GM12878 (cell line): Measurements from ENCODE around the gene MOGAT1. TPM values are rescaled to one million over a fixed set of nuclear protein-coding genes. Genes with fewer than 3 reads are reported as not detected.

Experiments
- BCL11A ChIP-seq: IDR thresholded peaks from 2 replicates; pipeline ENCODE4 v1.6.1; 2011; ENCODE audit warnings: low read depth, low read length
- CBX5 ChIP-seq: sonication (generic); IDR thresholded peaks from 2 replicates; pipeline ENCODE4 v1.6.1; 2016; ENCODE audit warnings: low read depth, moderate library complexity, mild to moderate bottlenecking, inconsistent platforms
- CREB1 ChIP-seq: IDR thresholded peaks from 2 replicates; pipeline ENCODE4 v1.6.1; 2012; ENCODE audit warnings: low read depth, mild to moderate bottlenecking, inconsistent platforms
- CREM ChIP-seq: IDR thresholded peaks from 2 replicates; pipeline ENCODE4 v1.6.1; 2014; ENCODE audit warnings: antibody characterized with exemption, low read depth
- EED ChIP-seq: sonication (generic); IDR thresholded peaks from 2 replicates; pipeline ENCODE4 v1.6.1; 2016; ENCODE audit warnings: antibody characterized with exemption, low read depth
- EGR1 ChIP-seq, 2 experiments: IDR thresholded peaks; 1 replicate in 1 of 2; 2 replicates in 1 of 2; pipeline ENCODE4 v1.6.1; 2011 to 2012; ENCODE audit warnings: low read depth in 2 of 2, low read length in 2 of 2, borderline replicate concordance in 1 of 2, mild to moderate bottlenecking in 1 of 2, moderate library complexity in 1 of 2
- EP300 ChIP-seq, 2 experiments: fragments of 150-350 bp in 1 of 2; IDR thresholded peaks; 2 replicates each; pipeline ENCODE4 v1.6.1; 2011 to 2012; ENCODE audit warnings: low read depth in 2 of 2, low read length in 2 of 2, borderline replicate concordance in 1 of 2, improper control_type of control experiment in 1 of 2, inconsistent platforms in 1 of 2; ENCODE audit not compliant: control insufficient read depth in 1 of 2
- ETV6 ChIP-seq, 2 experiments: fragments of 450-650 bp in 1 of 2; IDR thresholded peaks in 1 of 2; conservative IDR thresholded peaks in 1 of 2; 2 replicates each; pipeline ENCODE4 v1.6.1; 2014; ENCODE audit warnings: antibody characterized with exemption in 1 of 2, borderline replicate concordance in 1 of 2, low read depth in 1 of 2, mild to moderate bottlenecking in 1 of 2, moderate library complexity in 1 of 2
- EZH2 ChIP-seq: IDR thresholded peaks from 2 replicates; pipeline ENCODE4 v1.6.1; 2012; ENCODE audit warnings: low read depth, mild to moderate bottlenecking, control low read depth, inconsistent platforms, low read length, borderline replicate concordance; ENCODE audit not compliant: control insufficient read depth
- MEF2A ChIP-seq: IDR thresholded peaks from 2 replicates; pipeline ENCODE4 v1.6.1; 2011; ENCODE audit warnings: low read depth, mild to moderate bottlenecking, low read length, moderate library complexity; ENCODE audit not compliant: insufficient read depth
- MYC ChIP-seq: IDR thresholded peaks from 2 replicates; pipeline ENCODE4 v1.6.1; 2011; ENCODE audit warnings: mild to moderate bottlenecking, low read length, moderate library complexity, inconsistent platforms; ENCODE audit not compliant: insufficient read depth, insufficient replicate concordance, insufficient read length, severe bottlenecking
- NBN ChIP-seq: fragments of 450-650 bp; IDR thresholded peaks from 2 replicates; pipeline ENCODE4 v1.6.1; 2016
- NFYB ChIP-seq: IDR thresholded peaks from 2 replicates; pipeline ENCODE4 v1.6.1; 2011; ENCODE audit warnings: low read depth, mild to moderate bottlenecking, low read length, improper control_type of control experiment, moderate library complexity; ENCODE audit not compliant: insufficient read depth
- PAX5 ChIP-seq: IDR thresholded peaks from 2 replicates; pipeline ENCODE4 v1.6.1; 2011; ENCODE audit warnings: low read depth, low read length, borderline replicate concordance
- POU2F2 ChIP-seq: IDR thresholded peaks from 3 replicates; pipeline ENCODE4 v1.6.1; 2011; ENCODE audit warnings: low read depth, mild to moderate bottlenecking, low read length, borderline replicate concordance
- RUNX3 ChIP-seq: IDR thresholded peaks from 2 replicates; pipeline ENCODE4 v1.6.1; 2012; ENCODE audit warnings: low read length, inconsistent platforms
- SP1 ChIP-seq: IDR thresholded peaks from one replicate; pipeline ENCODE4 v1.6.1; 2011; ENCODE audit warnings: low read depth, low read length
- SRF ChIP-seq, 2 experiments: IDR thresholded peaks; 2 replicates each; pipeline ENCODE4 v1.6.1; 2011; ENCODE audit warnings: low read depth in 2 of 2, low read length in 2 of 2, mild to moderate bottlenecking in 1 of 2, moderate library complexity in 1 of 2
- STAT1 ChIP-seq: fragments of 450-650 bp; conservative IDR thresholded peaks from 2 replicates; pipeline ENCODE4 v1.6.1; 2014; ENCODE audit warnings: antibody characterized with exemption, mild to moderate bottlenecking
- ZNF217 ChIP-seq: fragments of 450-650 bp; IDR thresholded peaks from 2 replicates; pipeline ENCODE4 v1.6.1; 2017; ENCODE audit warnings: antibody characterized with exemption, mild to moderate bottlenecking
- polyA plus RNA-seq, 11 experiments: library from polyadenylated mRNA; depleted of rRNA in 4 of 11; unstranded in 6 of 11; stranded (reverse) in 5 of 11; fragments of >200 nt; fragmentation: Nextera tagmentation in 4 of 11; fragmentation: Illumina TruSeq in 1 of 11; extraction: Ambion mirVana in 4 of 11; extraction: Trizol in 1 of 11; gene quantifications; 1 replicate in 1 of 11; 2 replicates in 10 of 11; pipeline versions ENCODE4 v1.2.1 to v1.2.3, GENCODE V29; 2011 to 2016; ENCODE audit warnings: inconsistent platforms in 2 of 11, missing spikeins in 2 of 11, low read depth in 1 of 11
- total RNA-seq, 4 experiments: library from RNA; depleted of rRNA in 3 of 4; stranded (reverse); fragments of >200 nt in 3 of 4; fragmentation: Illumina TruSeq in 1 of 4; extraction: Trizol in 1 of 4; gene quantifications; 2 replicates each; pipeline versions ENCODE4 v1.2.1 to v1.2.3, GENCODE V29; 2013 to 2021
- TF ChIP-seq, protein P1 (sequence below): IDR thresholded peaks from 2 replicates; pipeline ENCODE4 v1.6.1; 2011; ENCODE audit warnings: mild to moderate bottlenecking, low read depth, low read length, moderate library complexity; ENCODE audit not compliant: insufficient replicate concordance
- TF ChIP-seq, protein P2 (sequence below): IDR thresholded peaks from 2 replicates; pipeline ENCODE4 v1.6.1; 2011; ENCODE audit warnings: borderline replicate concordance, low read depth, mild to moderate bottlenecking, moderate library complexity, low read length; ENCODE audit not compliant: insufficient read depth, poor library complexity, severe bottlenecking

The MOGAT1 gene
- total and polyA plus RNA-seq, 10 of the 15 experiments (the other 5 are each of a cell fraction or from before 2014, with no cell fraction given) = not detected

DNA sequence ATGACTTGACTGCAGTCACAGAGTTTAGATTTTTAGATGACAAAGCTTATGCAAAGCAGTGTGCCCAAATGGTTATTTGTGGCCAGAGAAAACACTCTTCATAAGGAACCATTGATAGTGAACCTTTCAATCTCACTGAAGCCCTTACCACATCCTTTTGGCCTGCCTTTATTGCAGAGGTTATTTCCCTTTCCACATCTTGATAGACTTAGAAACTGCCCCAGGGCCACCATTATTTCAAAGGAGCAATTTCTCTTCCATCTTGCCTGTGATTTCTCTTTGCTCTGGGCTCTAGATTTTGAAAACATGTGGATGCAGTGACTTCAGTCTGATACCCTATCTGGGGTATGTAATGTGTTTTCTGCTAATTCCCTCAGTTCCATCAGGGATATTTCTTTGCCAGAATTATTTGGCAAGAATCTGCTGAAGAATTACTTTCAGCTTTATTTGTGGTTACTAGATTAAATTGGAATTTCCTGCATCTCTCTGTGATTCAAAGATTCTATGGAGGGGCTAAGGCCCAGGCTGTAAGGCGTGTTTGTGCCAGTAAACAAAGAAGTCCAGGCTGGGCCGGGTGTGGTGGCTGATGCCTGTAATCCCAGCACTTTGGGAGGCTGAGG, 51.0 kb downstream of the MOGAT1 start (continued):
- TF ChIP-seq PAX5 (0 out of 2 replicates have a peak, but pooled peaks have one; percentile 38), SRF (IDR thresholded peaks at IDR 0.05; ENCODE audit: low read depth in 2 of 2, low read length in 2 of 2) (no peak), ETV6 (conservative IDR thresholded peaks at IDR 0.05 in 1 of 2, IDR thresholded peaks at IDR 0.05 in 1 of 2; ENCODE audit: borderline replicate concordance in 1 of 2, low read depth in 1 of 2) (peak in 1 of 2 experiments; percentile 32; a peak in 1 of 4 replicates), STAT1 (no peak), NBN (no peak), CREB1 (0 out of 2 replicates have a peak, but pooled peaks have one; percentile 37), ZNF217 (no peak), EZH2 (no peak), EGR1 (IDR thresholded peaks at IDR 0.05; ENCODE audit: borderline replicate concordance in 1 of 2, low read depth in 2 of 2, low read length in 2 of 2) (no peak), CREM (peak; percentile 37; the same call in 1 of the 2 replicates), RUNX3 (peak; percentile 94), CBX5 (0 out of 2 replicates have a peak, but pooled peaks have one; percentile 17), EED (0 out of 2 replicates have a peak, but pooled peaks have one; percentile 21), MYC (no peak), POU2F2 (peak; percentile 93), NFYB (no peak), BCL11A (0 out of 2 replicates have a peak, but pooled peaks have one; percentile 24), SP1 (peak; percentile 12), MEF2A (0 out of 2 replicates have a peak, but pooled peaks have one; percentile 55), EP300 (IDR thresholded peaks at IDR 0.05; ENCODE audit: borderline replicate concordance in 1 of 2, control insufficient read depth in 1 of 2, low read depth in 2 of 2, low read length in 2 of 2) (no peak)
- TF ChIP-seq, protein P1, sequence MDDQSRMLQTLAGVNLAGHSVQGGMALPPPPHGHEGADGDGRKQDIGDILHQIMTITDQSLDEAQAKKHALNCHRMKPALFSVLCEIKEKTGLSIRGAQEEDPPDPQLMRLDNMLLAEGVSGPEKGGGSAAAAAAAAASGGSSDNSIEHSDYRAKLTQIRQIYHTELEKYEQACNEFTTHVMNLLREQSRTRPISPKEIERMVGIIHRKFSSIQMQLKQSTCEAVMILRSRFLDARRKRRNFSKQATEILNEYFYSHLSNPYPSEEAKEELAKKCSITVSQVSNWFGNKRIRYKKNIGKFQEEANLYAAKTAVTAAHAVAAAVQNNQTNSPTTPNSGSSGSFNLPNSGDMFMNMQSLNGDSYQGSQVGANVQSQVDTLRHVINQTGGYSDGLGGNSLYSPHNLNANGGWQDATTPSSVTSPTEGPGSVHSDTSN = peak; percentile 31
- TF ChIP-seq, protein P2, sequence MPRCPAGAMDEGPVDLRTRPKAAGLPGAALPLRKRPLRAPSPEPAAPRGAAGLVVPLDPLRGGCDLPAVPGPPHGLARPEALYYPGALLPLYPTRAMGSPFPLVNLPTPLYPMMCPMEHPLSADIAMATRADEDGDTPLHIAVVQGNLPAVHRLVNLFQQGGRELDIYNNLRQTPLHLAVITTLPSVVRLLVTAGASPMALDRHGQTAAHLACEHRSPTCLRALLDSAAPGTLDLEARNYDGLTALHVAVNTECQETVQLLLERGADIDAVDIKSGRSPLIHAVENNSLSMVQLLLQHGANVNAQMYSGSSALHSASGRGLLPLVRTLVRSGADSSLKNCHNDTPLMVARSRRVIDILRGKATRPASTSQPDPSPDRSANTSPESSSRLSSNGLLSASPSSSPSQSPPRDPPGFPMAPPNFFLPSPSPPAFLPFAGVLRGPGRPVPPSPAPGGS = no peak
